Measurements from ENCODE around the gene DCUN1D5. TPM values are rescaled to one million over a fixed set of nuclear protein-coding genes. Genes with fewer than 3 reads are reported as not detected.

The DCUN1D5 gene
- total and polyA plus RNA-seq, 2 experiments from 2014 or later = 136 to 189 TPM

DNA sequence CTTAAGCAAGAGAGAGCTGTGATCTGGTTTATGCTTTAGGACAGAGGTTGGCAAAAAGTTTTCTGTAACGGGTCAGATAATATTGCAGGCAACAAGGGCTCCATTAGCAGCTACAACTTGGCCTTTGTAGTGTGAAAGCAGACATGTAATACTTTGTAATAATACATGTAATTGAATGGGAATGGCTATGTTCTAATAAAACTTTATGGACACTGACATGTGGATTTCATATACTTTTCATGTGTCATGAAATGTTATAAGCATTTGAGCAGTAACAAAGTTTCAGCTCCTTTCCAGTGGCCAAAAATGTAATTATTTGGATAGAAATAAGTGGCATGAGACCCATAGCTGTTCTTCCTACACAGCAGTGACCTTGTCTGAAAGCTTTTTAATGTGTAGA is 20.4 kb upstream of the DCUN1D5 start (continued):
- TF ChIP-seq, protein P1, sequence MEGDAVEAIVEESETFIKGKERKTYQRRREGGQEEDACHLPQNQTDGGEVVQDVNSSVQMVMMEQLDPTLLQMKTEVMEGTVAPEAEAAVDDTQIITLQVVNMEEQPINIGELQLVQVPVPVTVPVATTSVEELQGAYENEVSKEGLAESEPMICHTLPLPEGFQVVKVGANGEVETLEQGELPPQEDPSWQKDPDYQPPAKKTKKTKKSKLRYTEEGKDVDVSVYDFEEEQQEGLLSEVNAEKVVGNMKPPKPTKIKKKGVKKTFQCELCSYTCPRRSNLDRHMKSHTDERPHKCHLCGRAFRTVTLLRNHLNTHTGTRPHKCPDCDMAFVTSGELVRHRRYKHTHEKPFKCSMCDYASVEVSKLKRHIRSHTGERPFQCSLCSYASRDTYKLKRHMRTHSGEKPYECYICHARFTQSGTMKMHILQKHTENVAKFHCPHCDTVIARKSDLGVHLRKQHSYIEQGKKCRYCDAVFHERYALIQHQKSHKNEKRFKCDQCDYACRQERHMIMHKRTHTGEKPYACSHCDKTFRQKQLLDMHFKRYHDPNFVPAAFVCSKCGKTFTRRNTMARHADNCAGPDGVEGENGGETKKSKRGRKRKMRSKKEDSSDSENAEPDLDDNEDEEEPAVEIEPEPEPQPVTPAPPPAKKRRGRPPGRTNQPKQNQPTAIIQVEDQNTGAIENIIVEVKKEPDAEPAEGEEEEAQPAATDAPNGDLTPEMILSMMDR (conservative IDR thresholded peaks at IDR 0.05; ENCODE audit: low read depth in 2 of 2) = no peak
- TF ChIP-seq EZH2 (IDR thresholded peaks at IDR 0.05; ENCODE audit: low read depth, unreplicated experiment) (no peak), CREB1 (CRISPR knock-in tag; IDR thresholded peaks at IDR 0.05; ENCODE audit: low read depth) (no peak), EZH2phosphoT487 (IDR thresholded peaks at IDR 0.05; ENCODE audit: unreplicated experiment) (no peak), JUNB (IDR thresholded peaks at IDR 0.05; ENCODE audit: unreplicated experiment) (no peak), NANOG (IDR thresholded peaks at IDR 0.05; ENCODE audit: borderline replicate concordance) (no peak), ZNF114 (CRISPR knock-in tag; IDR thresholded peaks at IDR 0.05) (no peak)
- TF ChIP-seq, protein P2, sequence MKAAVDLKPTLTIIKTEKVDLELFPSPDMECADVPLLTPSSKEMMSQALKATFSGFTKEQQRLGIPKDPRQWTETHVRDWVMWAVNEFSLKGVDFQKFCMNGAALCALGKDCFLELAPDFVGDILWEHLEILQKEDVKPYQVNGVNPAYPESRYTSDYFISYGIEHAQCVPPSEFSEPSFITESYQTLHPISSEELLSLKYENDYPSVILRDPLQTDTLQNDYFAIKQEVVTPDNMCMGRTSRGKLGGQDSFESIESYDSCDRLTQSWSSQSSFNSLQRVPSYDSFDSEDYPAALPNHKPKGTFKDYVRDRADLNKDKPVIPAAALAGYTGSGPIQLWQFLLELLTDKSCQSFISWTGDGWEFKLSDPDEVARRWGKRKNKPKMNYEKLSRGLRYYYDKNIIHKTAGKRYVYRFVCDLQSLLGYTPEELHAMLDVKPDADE (IDR thresholded peaks at IDR 0.05) = no peak

DNA sequence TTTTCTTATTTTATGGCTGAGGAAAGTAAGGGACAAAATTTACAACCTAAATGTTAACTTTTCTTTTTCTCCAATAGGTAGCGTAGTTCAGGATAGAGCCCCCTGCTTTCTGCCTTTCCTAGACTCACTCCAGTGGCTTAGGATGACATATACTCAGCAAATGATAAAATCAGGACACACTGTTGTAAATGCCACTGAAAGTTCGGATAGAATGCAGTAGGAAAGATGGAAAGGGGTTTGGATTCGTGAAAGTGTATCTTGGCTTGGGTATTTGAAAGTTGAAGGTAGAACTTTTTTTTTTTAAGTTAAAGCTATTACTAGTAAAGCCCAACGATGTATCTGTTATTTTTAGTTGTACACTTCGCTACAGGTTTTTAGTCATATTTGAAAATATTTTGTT is 19.4 kb upstream of the DCUN1D5 start:
- peaks cover 7% of the 10 kb centered on the region for H3K27me3 Mint-ChIP-seq (ENCODE audit: insufficient read depth, low read depth, poor library complexity)
- H3K4me3 ChIP-seq = no peak overlapping the region
- no peak overlapping the region for H3K27ac Mint-ChIP-seq
- no peak for TF ChIP-seq POLR2AphosphoS5 (IDR thresholded peaks at IDR 0.05; ENCODE audit: low read depth)
- no peak for TF ChIP-seq EZH2 (IDR thresholded peaks at IDR 0.05; ENCODE audit: low read depth, unreplicated experiment)
- no peak for TF ChIP-seq CREB1 (CRISPR knock-in tag; IDR thresholded peaks at IDR 0.05; ENCODE audit: low read depth)
- TF ChIP-seq STAT1 (IDR thresholded peaks at IDR 0.05; ENCODE audit: unreplicated experiment) = no peak
- TF ChIP-seq, protein P3, sequence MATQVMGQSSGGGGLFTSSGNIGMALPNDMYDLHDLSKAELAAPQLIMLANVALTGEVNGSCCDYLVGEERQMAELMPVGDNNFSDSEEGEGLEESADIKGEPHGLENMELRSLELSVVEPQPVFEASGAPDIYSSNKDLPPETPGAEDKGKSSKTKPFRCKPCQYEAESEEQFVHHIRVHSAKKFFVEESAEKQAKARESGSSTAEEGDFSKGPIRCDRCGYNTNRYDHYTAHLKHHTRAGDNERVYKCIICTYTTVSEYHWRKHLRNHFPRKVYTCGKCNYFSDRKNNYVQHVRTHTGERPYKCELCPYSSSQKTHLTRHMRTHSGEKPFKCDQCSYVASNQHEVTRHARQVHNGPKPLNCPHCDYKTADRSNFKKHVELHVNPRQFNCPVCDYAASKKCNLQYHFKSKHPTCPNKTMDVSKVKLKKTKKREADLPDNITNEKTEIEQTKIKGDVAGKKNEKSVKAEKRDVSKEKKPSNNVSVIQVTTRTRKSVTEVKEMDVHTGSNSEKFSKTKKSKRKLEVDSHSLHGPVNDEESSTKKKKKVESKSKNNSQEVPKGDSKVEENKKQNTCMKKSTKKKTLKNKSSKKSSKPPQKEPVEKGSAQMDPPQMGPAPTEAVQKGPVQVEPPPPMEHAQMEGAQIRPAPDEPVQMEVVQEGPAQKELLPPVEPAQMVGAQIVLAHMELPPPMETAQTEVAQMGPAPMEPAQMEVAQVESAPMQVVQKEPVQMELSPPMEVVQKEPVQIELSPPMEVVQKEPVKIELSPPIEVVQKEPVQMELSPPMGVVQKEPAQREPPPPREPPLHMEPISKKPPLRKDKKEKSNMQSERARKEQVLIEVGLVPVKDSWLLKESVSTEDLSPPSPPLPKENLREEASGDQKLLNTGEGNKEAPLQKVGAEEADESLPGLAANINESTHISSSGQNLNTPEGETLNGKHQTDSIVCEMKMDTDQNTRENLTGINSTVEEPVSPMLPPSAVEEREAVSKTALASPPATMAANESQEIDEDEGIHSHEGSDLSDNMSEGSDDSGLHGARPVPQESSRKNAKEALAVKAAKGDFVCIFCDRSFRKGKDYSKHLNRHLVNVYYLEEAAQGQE (IDR thresholded peaks at IDR 0.05; ENCODE audit: unreplicated experiment) = no peak
- TF ChIP-seq ZNF331 (CRISPR knock-in tag; IDR thresholded peaks at IDR 0.05; ENCODE audit: low read depth) = no peak
- TF ChIP-seq, protein P2 (IDR thresholded peaks at IDR 0.05) = no peak

More for the DNA sequence above, 19.4 kb upstream of the DCUN1D5 start:
- Histone ChIP-seq H3K27ac (ENCODE audit: low read depth) (no peak overlapping the region), H3K36me3 (ENCODE audit: insufficient read depth) (0 out of 2 replicates have a peak, but pooled peaks cover 2% of the 10 kb centered on the region), H3K4me2 (no peak overlapping the region), H3F3A (replicated peaks; ENCODE audit: low read depth) (no peaks in the 10 kb centered on the region), H3K79me2 (replicated peaks; ENCODE audit: insufficient read depth) (peaks cover 4% of the 10 kb centered on the region; the same call in 1 of the 2 replicates), H3K9me2 (ENCODE audit: insufficient read depth) (no peaks in the 10 kb centered on the region), H3K4me1 (ENCODE audit: insufficient read depth) (peaks cover 8% of the 10 kb centered on the region; the same call in 1 of the 2 replicates), H2AFZ (no peak overlapping the region), H3K27me3 (ENCODE audit: insufficient read depth) (no peaks in the 10 kb centered on the region), H4K20me1 (replicated peaks; ENCODE audit: insufficient read depth) (no peaks in the 10 kb centered on the region)
- Mint-ChIP-seq H3K9me3 (no peaks in the 10 kb centered on the region), H3K36me3 (ENCODE audit: low read depth) (peaks cover 13% of the 10 kb centered on the region; the same call in 2 of the 3 replicates), H3K4me3 (0 out of 3 replicates have a peak overlapping the region, but pooled peaks have one; percentile 94), H3K4me1 (peaks cover 11% of the 10 kb centered on the region; the same call in 2 of the 3 replicates)
- ATAC-seq (no peak), DNase-seq (ENCODE audit: low spot score) (no peak)
